GM12878 (cell line): ENCODE data around the gene USP11. TPM values are rescaled to one million over a fixed set of nuclear protein-coding genes. Genes with fewer than 3 reads are reported as not detected.
A peak's percentile ranks its signal among the peaks of the same experiment; 100 is the strongest.

Source experiments
- ATAC-seq: fragments of 200-7000 bp; cut with Tn5 transposase; 3 replicates; pipeline ENCODE4 v1.9.1; 2020; ENCODE audit warnings: mild to moderate bottlenecking, moderate library complexity
- BruUV-seq: library from RNA; stranded (reverse); fragments of 400-500 nt; replicated peaks from 2 replicates; lab custom pipeline; 2021; lab: Mats Ljungman, UMichigan
- CTCF ChIA-PET: fragments of 300-600 bp; sonication (Branson Sonifier 250); formaldehyde crosslinking; extraction: SDS; loops from one replicate; lab custom pipeline; 2021; ENCODE audit warnings: inconsistent platforms; lab: Yijun Ruan, JAX
- POLR2A ChIA-PET: fragments of 350-600 bp; formaldehyde crosslinking; extraction: SDS; loops from one replicate; lab custom pipeline; 2021; ENCODE audit warnings: inconsistent platforms; lab: Charles Lee
- RAD21 ChIA-PET: fragments of 300-600 bp; sonication (Branson Sonifier 250); formaldehyde crosslinking; loops from one replicate; lab custom pipeline; 2023; ENCODE audit warnings: antibody characterized with exemption; ENCODE audit not compliant: unreplicated experiment; lab: Charles Lee
- SMC1A ChIA-PET: fragments of 300-600 bp; sonication (Branson Sonifier 250); formaldehyde crosslinking; loops from one replicate; lab custom pipeline; 2023; ENCODE audit not compliant: unreplicated experiment, uncharacterized antibody; lab: Charles Lee
- DNase-seq: peaks from one replicate; pipeline ENCODE4 v3.0.0-alpha.2; 2011; ENCODE audit warnings: low read depth, low spot score
- FAIRE-seq: peaks from 3 replicates; lab custom pipeline; 2011; peaks lifted over from hg19 to GRCh38; lab: Jason Lieb, UNC
- H2AFZ ChIP-seq: 2 replicates; pipeline ENCODE4 v1.6.0; 2011; ENCODE audit warnings: low read depth, low read length, control low read depth; ENCODE audit not compliant: control insufficient read depth
- H3K27ac ChIP-seq: 2 replicates; pipeline ENCODE4 v1.5.1; 2011; ENCODE audit warnings: control low read depth; ENCODE audit not compliant: control insufficient read depth, insufficient read depth
- H3K27me3 ChIP-seq, 2 experiments: replicated peaks in 1 of 2; 2 replicates each; pipeline versions ENCODE4 v1.6.0 to v1.6.1; 2011; ENCODE audit warnings: low read length in 1 of 2; ENCODE audit not compliant: control insufficient read depth in 2 of 2, insufficient read depth in 2 of 2
- H3K36me3 ChIP-seq, 2 experiments: 2 replicates each; pipeline ENCODE4 v1.5.1; 2011; ENCODE audit warnings: low read length in 1 of 2; ENCODE audit not compliant: control insufficient read depth in 2 of 2, insufficient read depth in 2 of 2
- H3K4me1 ChIP-seq: 2 replicates; pipeline ENCODE4 v1.6.1; 2011; ENCODE audit warnings: mild to moderate bottlenecking, low read length, moderate library complexity, mixed read lengths; ENCODE audit not compliant: control insufficient read depth, insufficient read depth
- H3K4me2 ChIP-seq: 2 replicates; pipeline ENCODE4 v1.6.0; 2011; ENCODE audit warnings: control low read depth; ENCODE audit not compliant: control insufficient read depth, insufficient read depth
- H3K4me3 ChIP-seq: fragments of 200-600 bp; sonication (generic); 2 replicates; pipeline ENCODE4 v1.5.1; 2016
- H3K79me2 ChIP-seq: 2 replicates; pipeline ENCODE4 v1.6.0; 2011; ENCODE audit warnings: low read length; ENCODE audit not compliant: control insufficient read depth, insufficient read depth
- H3K9ac ChIP-seq: 2 replicates; pipeline ENCODE4 v1.8.0; 2011; ENCODE audit warnings: low read length, control low read depth, mixed read lengths; ENCODE audit not compliant: control insufficient read depth, insufficient read depth
- H3K9me3 ChIP-seq: replicated peaks from 3 replicates; pipeline ENCODE4 v1.5.1; 2011; ENCODE audit warnings: mild to moderate bottlenecking, low read length; ENCODE audit not compliant: control insufficient read depth, insufficient read depth
- H4K20me1 ChIP-seq: 2 replicates; pipeline ENCODE4 v1.6.0; 2011; ENCODE audit not compliant: control insufficient read depth, insufficient read depth
- CBFB ChIP-seq: IDR thresholded peaks from 2 replicates; pipeline ENCODE4 v1.6.1; 2016; ENCODE audit warnings: antibody characterized with exemption, low read depth
- GATAD2B ChIP-seq: fragments of 450-650 bp; conservative IDR thresholded peaks from 2 replicates; pipeline ENCODE4 v1.6.1; 2017; ENCODE audit warnings: low read depth, mild to moderate bottlenecking, moderate library complexity
- MXI1 ChIP-seq: fragments of 150-350 bp; IDR thresholded peaks from 2 replicates; pipeline ENCODE4 v1.6.1; 2011; ENCODE audit warnings: low read depth, mild to moderate bottlenecking, inconsistent platforms, low read length, improper control_type of control experiment
- NR2C1 ChIP-seq: fragments of 450-650 bp; IDR thresholded peaks from 2 replicates; pipeline ENCODE4 v1.6.1; 2017; ENCODE audit warnings: antibody characterized with exemption, mild to moderate bottlenecking, moderate library complexity
- SREBF2 ChIP-seq: IDR thresholded peaks from 2 replicates; pipeline ENCODE4 v1.6.1; 2012; ENCODE audit warnings: mild to moderate bottlenecking, low read length
- WGBS: methylation state at CpG from one replicate; pipeline ENCODE4 v1.1.6; 2016; ENCODE audit warnings: low lambda C conversion rate; ENCODE audit not compliant: insufficient replicate concordance, insufficient coverage; ENCODE audit errors: missing lambda C conversion rate; 5-methylcytosine and 5-hydroxymethylcytosine counted together
- in situ Hi-C: fragments of 300-500 bp; cut with MboI; formaldehyde crosslinking; loops from 9 replicates; pipeline ENCODE4 v1.14.3; 2018; ENCODE audit warnings: mixed read lengths
- intact Hi-C: fragments of 100-400 bp; cut with micrococcal nuclease; formaldehyde crosslinking; loops from one replicate; pipeline ENCODE4 v1.14.2; 2022; ENCODE audit not compliant: unreplicated experiment
- polyA plus RNA-seq, 11 experiments: library from polyadenylated mRNA; depleted of rRNA in 4 of 11; unstranded in 6 of 11; stranded (reverse) in 5 of 11; fragments of >200 nt; fragmentation: Nextera tagmentation in 4 of 11; fragmentation: Illumina TruSeq in 1 of 11; extraction: Ambion mirVana in 4 of 11; extraction: Trizol in 1 of 11; gene quantifications; 1 replicate in 1 of 11; 2 replicates in 10 of 11; pipeline versions ENCODE4 v1.2.1 to v1.2.3, GENCODE V29; 2011 to 2016; ENCODE audit warnings: inconsistent platforms in 2 of 11, missing spikeins in 2 of 11, low read depth in 1 of 11
- total RNA-seq, 4 experiments: library from RNA; depleted of rRNA in 3 of 4; stranded (reverse); fragments of >200 nt in 3 of 4; fragmentation: Illumina TruSeq in 1 of 4; extraction: Trizol in 1 of 4; gene quantifications; 2 replicates each; pipeline versions ENCODE4 v1.2.1 to v1.2.3, GENCODE V29; 2013 to 2021
- TF ChIP-seq, protein P1 (sequence below): IDR thresholded peaks from 2 replicates; pipeline ENCODE4 v1.6.1; 2011; ENCODE audit warnings: low read depth, low read length, improper control_type of control experiment, borderline replicate concordance
- TF ChIP-seq, protein P2 (sequence below): fragments of 450-650 bp; IDR thresholded peaks from 2 replicates; pipeline ENCODE4 v1.6.1; 2016; ENCODE audit warnings: mild to moderate bottlenecking
- TF ChIP-seq, protein P3 (sequence below): IDR thresholded peaks from 2 replicates; pipeline ENCODE4 v1.6.1; 2012; ENCODE audit warnings: mild to moderate bottlenecking, low read depth, low read length
- TF ChIP-seq, protein P4 (sequence below): fragments of 450-650 bp; IDR thresholded peaks from 2 replicates; pipeline ENCODE4 v1.6.1; 2017; ENCODE audit warnings: mild to moderate bottlenecking, moderate library complexity
- TF ChIP-seq, protein P5 (sequence below): fragments of 450-650 bp; formaldehyde crosslinking; IDR thresholded peaks from 2 replicates; pipeline ENCODE4 v1.4.0; 2020; ENCODE audit warnings: mild to moderate bottlenecking, moderate library complexity

USP11 gene
- total and polyA plus RNA-seq, 10 of the 15 experiments (the other 5 are each of a cell fraction or from before 2014, with no cell fraction given): 3.3 to 44.0 (median 20.9) TPM

DNA sequence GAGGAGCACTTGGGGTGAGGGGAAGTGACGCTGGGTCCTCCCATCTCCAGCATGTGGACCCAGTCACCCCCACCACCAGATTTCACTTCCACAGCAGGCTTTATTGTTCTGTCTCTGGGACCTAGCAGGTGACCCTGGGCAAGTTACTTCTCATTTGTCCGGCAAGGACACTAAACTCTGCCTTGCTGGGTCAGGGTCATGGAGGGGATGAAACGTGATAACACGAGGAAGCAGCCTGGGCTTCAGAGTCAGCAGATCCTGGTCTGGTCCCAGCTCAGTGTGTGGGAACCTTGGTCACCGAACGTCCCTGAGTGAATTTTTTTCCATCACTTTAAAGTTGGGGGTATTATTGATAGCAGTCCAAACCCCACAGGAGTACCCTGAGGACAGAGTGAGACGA is 35.3 kb upstream of the USP11 start:
- SMC1A ChIA-PET: no interaction called here
- peaks cover 30 to 32% of the 10 kb centered on the region in 2 experiments; a peak in 3 of 4 replicates for H3K36me3 ChIP-seq
- TF ChIP-seq NR2C1 (no peak), MXI1 (no peak), CBFB (no peak), SREBF2 (no peak), GATAD2B (no peak)
- TF ChIP-seq, protein P1, sequence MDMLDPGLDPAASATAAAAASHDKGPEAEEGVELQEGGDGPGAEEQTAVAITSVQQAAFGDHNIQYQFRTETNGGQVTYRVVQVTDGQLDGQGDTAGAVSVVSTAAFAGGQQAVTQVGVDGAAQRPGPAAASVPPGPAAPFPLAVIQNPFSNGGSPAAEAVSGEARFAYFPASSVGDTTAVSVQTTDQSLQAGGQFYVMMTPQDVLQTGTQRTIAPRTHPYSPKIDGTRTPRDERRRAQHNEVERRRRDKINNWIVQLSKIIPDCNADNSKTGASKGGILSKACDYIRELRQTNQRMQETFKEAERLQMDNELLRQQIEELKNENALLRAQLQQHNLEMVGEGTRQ: no peak
- TF ChIP-seq, protein P2, sequence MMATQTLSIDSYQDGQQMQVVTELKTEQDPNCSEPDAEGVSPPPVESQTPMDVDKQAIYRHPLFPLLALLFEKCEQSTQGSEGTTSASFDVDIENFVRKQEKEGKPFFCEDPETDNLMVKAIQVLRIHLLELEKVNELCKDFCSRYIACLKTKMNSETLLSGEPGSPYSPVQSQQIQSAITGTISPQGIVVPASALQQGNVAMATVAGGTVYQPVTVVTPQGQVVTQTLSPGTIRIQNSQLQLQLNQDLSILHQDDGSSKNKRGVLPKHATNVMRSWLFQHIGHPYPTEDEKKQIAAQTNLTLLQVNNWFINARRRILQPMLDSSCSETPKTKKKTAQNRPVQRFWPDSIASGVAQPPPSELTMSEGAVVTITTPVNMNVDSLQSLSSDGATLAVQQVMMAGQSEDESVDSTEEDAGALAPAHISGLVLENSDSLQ: no peak
- TF ChIP-seq, protein P3, sequence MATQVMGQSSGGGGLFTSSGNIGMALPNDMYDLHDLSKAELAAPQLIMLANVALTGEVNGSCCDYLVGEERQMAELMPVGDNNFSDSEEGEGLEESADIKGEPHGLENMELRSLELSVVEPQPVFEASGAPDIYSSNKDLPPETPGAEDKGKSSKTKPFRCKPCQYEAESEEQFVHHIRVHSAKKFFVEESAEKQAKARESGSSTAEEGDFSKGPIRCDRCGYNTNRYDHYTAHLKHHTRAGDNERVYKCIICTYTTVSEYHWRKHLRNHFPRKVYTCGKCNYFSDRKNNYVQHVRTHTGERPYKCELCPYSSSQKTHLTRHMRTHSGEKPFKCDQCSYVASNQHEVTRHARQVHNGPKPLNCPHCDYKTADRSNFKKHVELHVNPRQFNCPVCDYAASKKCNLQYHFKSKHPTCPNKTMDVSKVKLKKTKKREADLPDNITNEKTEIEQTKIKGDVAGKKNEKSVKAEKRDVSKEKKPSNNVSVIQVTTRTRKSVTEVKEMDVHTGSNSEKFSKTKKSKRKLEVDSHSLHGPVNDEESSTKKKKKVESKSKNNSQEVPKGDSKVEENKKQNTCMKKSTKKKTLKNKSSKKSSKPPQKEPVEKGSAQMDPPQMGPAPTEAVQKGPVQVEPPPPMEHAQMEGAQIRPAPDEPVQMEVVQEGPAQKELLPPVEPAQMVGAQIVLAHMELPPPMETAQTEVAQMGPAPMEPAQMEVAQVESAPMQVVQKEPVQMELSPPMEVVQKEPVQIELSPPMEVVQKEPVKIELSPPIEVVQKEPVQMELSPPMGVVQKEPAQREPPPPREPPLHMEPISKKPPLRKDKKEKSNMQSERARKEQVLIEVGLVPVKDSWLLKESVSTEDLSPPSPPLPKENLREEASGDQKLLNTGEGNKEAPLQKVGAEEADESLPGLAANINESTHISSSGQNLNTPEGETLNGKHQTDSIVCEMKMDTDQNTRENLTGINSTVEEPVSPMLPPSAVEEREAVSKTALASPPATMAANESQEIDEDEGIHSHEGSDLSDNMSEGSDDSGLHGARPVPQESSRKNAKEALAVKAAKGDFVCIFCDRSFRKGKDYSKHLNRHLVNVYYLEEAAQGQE: no peak
- TF ChIP-seq, protein P4, sequence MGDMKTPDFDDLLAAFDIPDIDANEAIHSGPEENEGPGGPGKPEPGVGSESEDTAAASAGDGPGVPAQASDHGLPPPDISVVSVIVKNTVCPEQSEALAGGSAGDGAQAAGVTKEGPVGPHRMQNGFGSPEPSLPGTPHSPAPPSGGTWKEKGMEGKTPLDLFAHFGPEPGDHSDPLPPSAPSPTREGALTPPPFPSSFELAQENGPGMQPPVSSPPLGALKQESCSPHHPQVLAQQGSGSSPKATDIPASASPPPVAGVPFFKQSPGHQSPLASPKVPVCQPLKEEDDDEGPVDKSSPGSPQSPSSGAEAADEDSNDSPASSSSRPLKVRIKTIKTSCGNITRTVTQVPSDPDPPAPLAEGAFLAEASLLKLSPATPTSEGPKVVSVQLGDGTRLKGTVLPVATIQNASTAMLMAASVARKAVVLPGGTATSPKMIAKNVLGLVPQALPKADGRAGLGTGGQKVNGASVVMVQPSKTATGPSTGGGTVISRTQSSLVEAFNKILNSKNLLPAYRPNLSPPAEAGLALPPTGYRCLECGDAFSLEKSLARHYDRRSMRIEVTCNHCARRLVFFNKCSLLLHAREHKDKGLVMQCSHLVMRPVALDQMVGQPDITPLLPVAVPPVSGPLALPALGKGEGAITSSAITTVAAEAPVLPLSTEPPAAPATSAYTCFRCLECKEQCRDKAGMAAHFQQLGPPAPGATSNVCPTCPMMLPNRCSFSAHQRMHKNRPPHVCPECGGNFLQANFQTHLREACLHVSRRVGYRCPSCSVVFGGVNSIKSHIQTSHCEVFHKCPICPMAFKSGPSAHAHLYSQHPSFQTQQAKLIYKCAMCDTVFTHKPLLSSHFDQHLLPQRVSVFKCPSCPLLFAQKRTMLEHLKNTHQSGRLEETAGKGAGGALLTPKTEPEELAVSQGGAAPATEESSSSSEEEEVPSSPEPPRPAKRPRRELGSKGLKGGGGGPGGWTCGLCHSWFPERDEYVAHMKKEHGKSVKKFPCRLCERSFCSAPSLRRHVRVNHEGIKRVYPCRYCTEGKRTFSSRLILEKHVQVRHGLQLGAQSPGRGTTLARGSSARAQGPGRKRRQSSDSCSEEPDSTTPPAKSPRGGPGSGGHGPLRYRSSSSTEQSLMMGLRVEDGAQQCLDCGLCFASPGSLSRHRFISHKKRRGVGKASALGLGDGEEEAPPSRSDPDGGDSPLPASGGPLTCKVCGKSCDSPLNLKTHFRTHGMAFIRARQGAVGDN: no peak
- TF ChIP-seq, protein P5, sequence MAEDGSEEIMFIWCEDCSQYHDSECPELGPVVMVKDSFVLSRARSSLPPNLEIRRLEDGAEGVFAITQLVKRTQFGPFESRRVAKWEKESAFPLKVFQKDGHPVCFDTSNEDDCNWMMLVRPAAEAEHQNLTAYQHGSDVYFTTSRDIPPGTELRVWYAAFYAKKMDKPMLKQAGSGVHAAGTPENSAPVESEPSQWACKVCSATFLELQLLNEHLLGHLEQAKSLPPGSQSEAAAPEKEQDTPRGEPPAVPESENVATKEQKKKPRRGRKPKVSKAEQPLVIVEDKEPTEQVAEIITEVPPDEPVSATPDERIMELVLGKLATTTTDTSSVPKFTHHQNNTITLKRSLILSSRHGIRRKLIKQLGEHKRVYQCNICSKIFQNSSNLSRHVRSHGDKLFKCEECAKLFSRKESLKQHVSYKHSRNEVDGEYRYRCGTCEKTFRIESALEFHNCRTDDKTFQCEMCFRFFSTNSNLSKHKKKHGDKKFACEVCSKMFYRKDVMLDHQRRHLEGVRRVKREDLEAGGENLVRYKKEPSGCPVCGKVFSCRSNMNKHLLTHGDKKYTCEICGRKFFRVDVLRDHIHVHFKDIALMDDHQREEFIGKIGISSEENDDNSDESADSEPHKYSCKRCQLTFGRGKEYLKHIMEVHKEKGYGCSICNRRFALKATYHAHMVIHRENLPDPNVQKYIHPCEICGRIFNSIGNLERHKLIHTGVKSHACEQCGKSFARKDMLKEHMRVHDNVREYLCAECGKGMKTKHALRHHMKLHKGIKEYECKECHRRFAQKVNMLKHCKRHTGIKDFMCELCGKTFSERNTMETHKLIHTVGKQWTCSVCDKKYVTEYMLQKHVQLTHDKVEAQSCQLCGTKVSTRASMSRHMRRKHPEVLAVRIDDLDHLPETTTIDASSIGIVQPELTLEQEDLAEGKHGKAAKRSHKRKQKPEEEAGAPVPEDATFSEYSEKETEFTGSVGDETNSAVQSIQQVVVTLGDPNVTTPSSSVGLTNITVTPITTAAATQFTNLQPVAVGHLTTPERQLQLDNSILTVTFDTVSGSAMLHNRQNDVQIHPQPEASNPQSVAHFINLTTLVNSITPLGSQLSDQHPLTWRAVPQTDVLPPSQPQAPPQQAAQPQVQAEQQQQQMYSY: no peak

More for the DNA sequence above, 35.3 kb upstream of the USP11 start:
- no peak for DNase-seq
- no peak overlapping the region for H3K27ac ChIP-seq
- peak overlapping the region; percentile 13; the same call in 1 of the 2 replicates for H3K4me2 ChIP-seq
- no peaks in the 10 kb centered on the region for H3K27me3 ChIP-seq
- no peaks in the 10 kb centered on the region for H3K9me3 ChIP-seq
- in situ Hi-C loops: loop anchor here (5.0 to 10.0 kb wide), 2 partner anchors 325 to 457 kb away; partner anchors contain the start of genes ELK1 and UXT
- ATAC-seq: no peak
- ChIA-PET POLR2A (no interaction called here), CTCF (no interaction called here), RAD21 (no interaction called here)
- no peak for FAIRE-seq
- 88% methylated on average over 7 of the region's 7 CpGs for WGBS
- intact Hi-C loops: no loop called here
- no peak overlapping the region for H3K4me3 ChIP-seq
- H3K9ac ChIP-seq: no peak overlapping the region
- no peak overlapping the region for H2AFZ ChIP-seq
- peaks cover 46% of the 10 kb centered on the region for H3K79me2 ChIP-seq
- peaks cover 13% of the 10 kb centered on the region for H3K4me1 ChIP-seq
- BruUV-seq: no TSS peak
- peaks cover 9% of the 10 kb centered on the region; the same call in 1 of the 2 replicates for H4K20me1 ChIP-seq
